ENCODE measurements around the gene KLHL26. TPM values are rescaled to one million over a fixed set of nuclear protein-coding genes. Genes with fewer than 3 reads are reported as not detected.
A peak's percentile ranks its signal among the peaks of the same experiment; 100 is the strongest.

Gene KLHL26
- polyA plus RNA-seq, 1 donor from 2014 or later, result 4.7 TPM

DNA sequence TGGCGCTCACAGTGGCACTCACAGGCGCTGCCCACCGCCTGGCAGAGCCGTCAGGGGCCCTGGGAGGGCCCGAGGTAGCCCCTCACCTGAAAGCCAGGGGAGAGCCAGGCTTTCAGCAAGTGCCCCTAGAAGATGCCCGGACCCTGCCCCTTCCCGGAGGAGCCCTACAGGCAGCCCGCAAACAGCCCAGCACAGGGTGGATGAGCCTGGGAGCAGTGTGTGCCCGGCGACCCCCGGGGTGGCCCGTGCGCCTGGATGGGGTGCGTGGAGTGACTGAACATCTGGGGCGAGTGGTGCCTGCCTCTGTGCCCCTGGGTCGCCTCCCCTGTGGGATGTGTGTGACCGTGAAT is 31.7 kb upstream of the KLHL26 start:
- no peak overlapping the region for H2AFZ ChIP-seq (ENCODE audit: low read depth, low read length)
- H3K4me2 ChIP-seq (ENCODE audit: low read length), result no peak overlapping the region
- TF ChIP-seq EZH2 (IDR thresholded peaks at IDR 0.05; ENCODE audit: borderline replicate concordance, insufficient read depth, low read length, poor library complexity, severe bottlenecking) (peak; percentile 11), EP300 (conservative IDR thresholded peaks at IDR 0.05; ENCODE audit: poor library complexity, severe bottlenecking) (no peak)
- no peaks in the 10 kb centered on the region for H4K20me1 ChIP-seq (ENCODE audit: insufficient read depth)
- H3K27me3 ChIP-seq (ENCODE audit: insufficient read depth, low read depth, low read length), result peaks cover 83% of the 10 kb centered on the region
- no peaks in the 10 kb centered on the region for H3K36me3 ChIP-seq (ENCODE audit: insufficient read depth, low read length)
- no peak overlapping the region for H3K27ac ChIP-seq (ENCODE audit: low read length)
- H3K9ac ChIP-seq (ENCODE audit: low read length), result no peak overlapping the region
- H3K9me3 ChIP-seq (ENCODE audit: low read length), result no peaks in the 10 kb centered on the region
- no peaks in the 10 kb centered on the region for H3F3A ChIP-seq (ENCODE audit: insufficient read depth, low read length, poor library complexity, severe bottlenecking)
- H3K4me3 ChIP-seq (ENCODE audit: low read length), result no peak overlapping the region
- no peaks in the 10 kb centered on the region for H3K9me2 ChIP-seq (ENCODE audit: insufficient read depth, low read length)
- no peaks in the 10 kb centered on the region for H3K79me2 ChIP-seq (replicated peaks; ENCODE audit: insufficient read depth, low read length)

DNA sequence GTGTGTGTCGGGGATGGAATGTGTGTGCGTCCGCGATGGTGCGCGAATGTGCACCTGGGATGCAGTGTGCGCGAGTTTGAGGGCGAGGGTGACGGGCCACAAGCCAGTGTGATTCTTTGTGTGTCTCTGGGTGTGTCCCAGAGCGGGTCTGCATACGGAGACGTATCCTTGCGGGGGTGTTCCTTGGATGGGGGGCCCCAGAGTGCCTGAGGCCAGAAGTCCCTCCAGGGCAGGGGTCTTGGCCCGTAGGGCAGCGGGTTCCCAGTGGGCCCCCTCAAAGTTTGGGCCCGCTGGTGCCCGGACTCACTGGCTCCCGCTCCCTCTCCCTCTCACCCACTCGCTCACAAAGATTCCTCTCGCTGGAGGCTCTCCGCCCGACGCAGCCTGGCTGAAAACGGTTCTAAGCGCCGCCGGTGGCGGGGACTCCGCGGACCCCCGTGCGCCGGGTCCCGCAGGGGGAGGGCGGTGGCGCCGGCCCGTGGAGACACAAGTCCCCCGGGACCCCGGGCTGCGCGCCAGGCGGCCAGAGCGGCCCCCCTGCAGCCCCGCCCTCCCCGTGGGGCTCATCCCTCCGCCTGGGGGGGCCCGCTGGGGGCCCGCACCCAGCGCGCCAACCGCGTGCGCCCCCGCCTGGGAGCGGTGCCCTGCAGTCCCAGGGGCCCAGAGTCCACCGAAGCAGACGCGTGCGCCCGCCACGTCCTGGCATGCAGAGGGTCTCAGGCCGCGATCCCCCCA is 31.1 kb upstream of the KLHL26 start:
- H3K36me3 ChIP-seq (ENCODE audit: insufficient read depth, low read length), result no peaks in the 10 kb centered on the region
- TF ChIP-seq, protein P1, sequence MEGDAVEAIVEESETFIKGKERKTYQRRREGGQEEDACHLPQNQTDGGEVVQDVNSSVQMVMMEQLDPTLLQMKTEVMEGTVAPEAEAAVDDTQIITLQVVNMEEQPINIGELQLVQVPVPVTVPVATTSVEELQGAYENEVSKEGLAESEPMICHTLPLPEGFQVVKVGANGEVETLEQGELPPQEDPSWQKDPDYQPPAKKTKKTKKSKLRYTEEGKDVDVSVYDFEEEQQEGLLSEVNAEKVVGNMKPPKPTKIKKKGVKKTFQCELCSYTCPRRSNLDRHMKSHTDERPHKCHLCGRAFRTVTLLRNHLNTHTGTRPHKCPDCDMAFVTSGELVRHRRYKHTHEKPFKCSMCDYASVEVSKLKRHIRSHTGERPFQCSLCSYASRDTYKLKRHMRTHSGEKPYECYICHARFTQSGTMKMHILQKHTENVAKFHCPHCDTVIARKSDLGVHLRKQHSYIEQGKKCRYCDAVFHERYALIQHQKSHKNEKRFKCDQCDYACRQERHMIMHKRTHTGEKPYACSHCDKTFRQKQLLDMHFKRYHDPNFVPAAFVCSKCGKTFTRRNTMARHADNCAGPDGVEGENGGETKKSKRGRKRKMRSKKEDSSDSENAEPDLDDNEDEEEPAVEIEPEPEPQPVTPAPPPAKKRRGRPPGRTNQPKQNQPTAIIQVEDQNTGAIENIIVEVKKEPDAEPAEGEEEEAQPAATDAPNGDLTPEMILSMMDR (IDR thresholded peaks at IDR 0.05; ENCODE audit: poor library complexity, severe bottlenecking), result no peak
- no peak for TF ChIP-seq TAF1 (IDR thresholded peaks at IDR 0.05; ENCODE audit: low read depth)
- TF ChIP-seq RAD21 (conservative IDR thresholded peaks at IDR 0.05), result no peak
- no peak for TF ChIP-seq EZH2 (IDR thresholded peaks at IDR 0.05; ENCODE audit: borderline replicate concordance, insufficient read depth, low read length, poor library complexity, severe bottlenecking)
- H3K79me2 ChIP-seq (replicated peaks; ENCODE audit: insufficient read depth, low read length), result no peaks in the 10 kb centered on the region
- no peaks in the 10 kb centered on the region for H4K20me1 ChIP-seq (ENCODE audit: insufficient read depth)
- no peaks in the 10 kb centered on the region for H3F3A ChIP-seq (ENCODE audit: insufficient read depth, low read length, poor library complexity, severe bottlenecking)
- no peak overlapping the region for H3K9ac ChIP-seq (ENCODE audit: low read length)
- H3K27me3 ChIP-seq (ENCODE audit: insufficient read depth, low read depth, low read length), result peaks cover 88% of the 10 kb centered on the region
- H3K9me2 ChIP-seq (ENCODE audit: insufficient read depth, low read length), result no peaks in the 10 kb centered on the region
- no peak overlapping the region for H3K4me2 ChIP-seq (ENCODE audit: low read length)
- no peaks in the 10 kb centered on the region for H3K9me3 ChIP-seq (ENCODE audit: low read length)
- H3K27ac ChIP-seq (ENCODE audit: low read length), result no peak overlapping the region
- H2AFZ ChIP-seq (ENCODE audit: low read depth, low read length), result no peak overlapping the region
- H3K4me3 ChIP-seq (ENCODE audit: low read length), result no peak overlapping the region

DNA sequence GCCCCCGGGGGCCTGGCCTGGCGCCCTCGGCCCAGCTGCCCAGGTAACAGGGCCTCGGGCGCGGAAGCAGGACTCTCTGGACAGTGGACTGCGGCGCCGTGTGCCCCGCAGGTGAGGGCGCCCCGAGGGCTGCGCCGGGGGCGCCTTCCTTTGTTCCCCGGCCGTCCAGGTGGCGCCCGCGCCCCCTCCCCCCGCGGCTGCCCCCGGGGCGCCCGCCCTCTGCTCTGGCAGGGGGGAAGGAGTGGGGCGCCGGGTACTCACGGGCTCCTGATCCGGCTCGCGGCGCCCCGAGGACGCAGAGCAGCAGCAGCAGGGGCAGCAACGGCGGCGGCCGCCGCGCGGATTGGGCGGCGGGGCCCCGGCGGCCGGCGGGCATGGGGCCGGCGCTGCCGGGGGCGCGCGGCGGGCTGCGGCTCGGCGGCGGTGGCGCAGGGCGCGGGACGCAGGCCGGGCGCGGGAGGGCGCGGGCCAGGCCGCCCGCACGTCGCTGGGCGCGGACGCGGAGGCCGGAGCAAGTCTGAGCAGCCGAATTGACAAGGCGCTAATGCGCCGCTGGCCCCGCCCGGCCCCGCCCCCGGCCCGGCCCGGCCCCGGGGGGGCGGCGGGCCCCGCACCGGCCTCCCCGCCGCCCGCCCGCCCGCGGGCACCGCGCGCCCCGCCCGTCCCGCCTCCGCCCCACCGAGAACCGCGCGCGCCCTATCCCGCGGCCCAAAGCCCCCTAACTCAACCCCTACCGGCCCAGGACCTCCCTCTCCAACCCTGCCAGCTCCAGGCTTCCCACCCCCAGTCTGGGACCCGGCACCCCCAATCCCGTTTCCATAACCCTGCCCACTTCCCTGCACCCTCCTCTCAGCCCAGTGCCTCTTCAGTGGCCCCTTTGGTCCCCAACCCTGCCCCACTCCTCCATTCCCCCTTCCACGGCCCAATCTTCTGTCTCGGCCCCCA is 30.3 kb upstream of the KLHL26 start, which contains the start of gene CRLF1:
TSS of gene CRLF1 (minus strand) at position 519 of the 945 bp plus-strand sequence. CDS start at position 376, 143 bp downstream.
- Histone ChIP-seq H3F3A (ENCODE audit: insufficient read depth, low read length, poor library complexity, severe bottlenecking) (no peaks in the 10 kb centered on the region), H2AFZ (ENCODE audit: low read depth, low read length) (no peak within 1 kb of the TSS), H3K79me2 (replicated peaks; ENCODE audit: insufficient read depth, low read length) (no peaks in the 10 kb centered on the region), H3K27me3 (ENCODE audit: insufficient read depth, low read depth, low read length) (peaks cover 95% of the 10 kb centered on the region), H4K20me1 (ENCODE audit: insufficient read depth) (no peaks in the 10 kb centered on the region), H3K27ac (ENCODE audit: low read length) (no peak within 1 kb of the TSS), H3K4me3 (ENCODE audit: low read length) (peak within 1 kb of the TSS; percentile 48), H3K9ac (ENCODE audit: low read length) (no peak within 1 kb of the TSS), H3K9me3 (ENCODE audit: low read length) (no peaks in the 10 kb centered on the region), H3K4me2 (ENCODE audit: low read length) (no peak within 1 kb of the TSS), H3K36me3 (ENCODE audit: insufficient read depth, low read length) (no peaks in the 10 kb centered on the region), H3K9me2 (ENCODE audit: insufficient read depth, low read length) (no peaks in the 10 kb centered on the region)
- TF ChIP-seq, protein P2, sequence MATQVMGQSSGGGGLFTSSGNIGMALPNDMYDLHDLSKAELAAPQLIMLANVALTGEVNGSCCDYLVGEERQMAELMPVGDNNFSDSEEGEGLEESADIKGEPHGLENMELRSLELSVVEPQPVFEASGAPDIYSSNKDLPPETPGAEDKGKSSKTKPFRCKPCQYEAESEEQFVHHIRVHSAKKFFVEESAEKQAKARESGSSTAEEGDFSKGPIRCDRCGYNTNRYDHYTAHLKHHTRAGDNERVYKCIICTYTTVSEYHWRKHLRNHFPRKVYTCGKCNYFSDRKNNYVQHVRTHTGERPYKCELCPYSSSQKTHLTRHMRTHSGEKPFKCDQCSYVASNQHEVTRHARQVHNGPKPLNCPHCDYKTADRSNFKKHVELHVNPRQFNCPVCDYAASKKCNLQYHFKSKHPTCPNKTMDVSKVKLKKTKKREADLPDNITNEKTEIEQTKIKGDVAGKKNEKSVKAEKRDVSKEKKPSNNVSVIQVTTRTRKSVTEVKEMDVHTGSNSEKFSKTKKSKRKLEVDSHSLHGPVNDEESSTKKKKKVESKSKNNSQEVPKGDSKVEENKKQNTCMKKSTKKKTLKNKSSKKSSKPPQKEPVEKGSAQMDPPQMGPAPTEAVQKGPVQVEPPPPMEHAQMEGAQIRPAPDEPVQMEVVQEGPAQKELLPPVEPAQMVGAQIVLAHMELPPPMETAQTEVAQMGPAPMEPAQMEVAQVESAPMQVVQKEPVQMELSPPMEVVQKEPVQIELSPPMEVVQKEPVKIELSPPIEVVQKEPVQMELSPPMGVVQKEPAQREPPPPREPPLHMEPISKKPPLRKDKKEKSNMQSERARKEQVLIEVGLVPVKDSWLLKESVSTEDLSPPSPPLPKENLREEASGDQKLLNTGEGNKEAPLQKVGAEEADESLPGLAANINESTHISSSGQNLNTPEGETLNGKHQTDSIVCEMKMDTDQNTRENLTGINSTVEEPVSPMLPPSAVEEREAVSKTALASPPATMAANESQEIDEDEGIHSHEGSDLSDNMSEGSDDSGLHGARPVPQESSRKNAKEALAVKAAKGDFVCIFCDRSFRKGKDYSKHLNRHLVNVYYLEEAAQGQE (IDR thresholded peaks at IDR 0.05; ENCODE audit: borderline replicate concordance), result no peak
- no peak for TF ChIP-seq POLR2AphosphoS5 (IDR thresholded peaks at IDR 0.05)
- TF ChIP-seq, protein P1 (IDR thresholded peaks at IDR 0.05; ENCODE audit: poor library complexity, severe bottlenecking), result no peak
- no peak for TF ChIP-seq SMC3 (conservative IDR thresholded peaks at IDR 0.05; ENCODE audit: poor library complexity)
- TF ChIP-seq EZH2 (IDR thresholded peaks at IDR 0.05; ENCODE audit: borderline replicate concordance, insufficient read depth, low read length, poor library complexity, severe bottlenecking), result no peak

Measured in neural cell (in vitro differentiated cells).